ENCODE data around the gene NIP7. TPM values are rescaled to one million over a fixed set of nuclear protein-coding genes. Genes with fewer than 3 reads are reported as not detected.

The NIP7 gene
- total and polyA plus RNA-seq, 9 of the 15 experiments (the other 6 are each of a cell fraction or from before 2014, with no cell fraction given), result 28.9 to 85.5 (median 72.5) TPM

- no peak for TF ChIP-seq ZNF589 (CRISPR knock-in tag; IDR thresholded peaks at IDR 0.05; ENCODE audit: low read depth)
- no peak for TF ChIP-seq FOXK2 (conservative IDR thresholded peaks at IDR 0.05 in 1 of 2, IDR thresholded peaks at IDR 0.05 in 1 of 2; ENCODE audit: low read depth in 2 of 2)
- no peak for TF ChIP-seq ZNF239 (CRISPR knock-in tag; IDR thresholded peaks at IDR 0.05)
- no peak for TF ChIP-seq MCM5 (IDR thresholded peaks at IDR 0.05; ENCODE audit: low read depth)
- TF ChIP-seq SUPT5H (IDR thresholded peaks at IDR 0.05), result peak; percentile 94
- no peak for TF ChIP-seq GTF2F1 (IDR thresholded peaks at IDR 0.05; ENCODE audit: low read depth, low read length)
- TF ChIP-seq RBBP5 (IDR thresholded peaks at IDR 0.05; ENCODE audit: borderline replicate concordance, insufficient read depth, low read length, poor library complexity, severe bottlenecking), result peak; percentile 94
- TF ChIP-seq SMC3 (conservative IDR thresholded peaks at IDR 0.05; ENCODE audit: insufficient read depth, low read depth, low read length), result no peak
- no peak for TF ChIP-seq ARHGAP35 (IDR thresholded peaks at IDR 0.05; ENCODE audit: partially characterized antibody)
- TF ChIP-seq POLR2G (IDR thresholded peaks at IDR 0.05; ENCODE audit: low read depth, low read length), result peak; percentile 94
- TF ChIP-seq GABPB1 (CRISPR knock-in tag; IDR thresholded peaks at IDR 0.05), result peak; percentile 89
- TF ChIP-seq CEBPB (tag; IDR thresholded peaks at IDR 0.05), result no peak
- no peak for TF ChIP-seq ZBTB5 (IDR thresholded peaks at IDR 0.05)
- no peak for TF ChIP-seq ZNF778 (CRISPR knock-in tag; IDR thresholded peaks at IDR 0.05)
- no peak for TF ChIP-seq SRSF7 (optimal IDR thresholded peaks at IDR 0.05; ENCODE audit: low read depth, low read length)
- TF ChIP-seq ELK3 (CRISPR knock-in tag; IDR thresholded peaks at IDR 0.05), result no peak
- TF ChIP-seq MYBL2 (IDR thresholded peaks at IDR 0.05; ENCODE audit: low read depth), result no peak
- no peak for TF ChIP-seq MYBL2 (CRISPR knock-in tag; IDR thresholded peaks at IDR 0.05; ENCODE audit: borderline replicate concordance)
- TF ChIP-seq CREB1 (IDR thresholded peaks at IDR 0.05), result no peak; the same call in 1 of the 2 replicates
- TF ChIP-seq CREB1 (CRISPR knock-in tag; IDR thresholded peaks at IDR 0.05), result peak; percentile 51; the same call in 1 of the 2 replicates
- TF ChIP-seq SMAD1 (IDR thresholded peaks at IDR 0.05; ENCODE audit: low read depth, low read length, partially characterized antibody), result no peak
- TF ChIP-seq ZNF79 (CRISPR knock-in tag; IDR thresholded peaks at IDR 0.05; ENCODE audit: low read depth), result no peak
- no peak for TF ChIP-seq ZKSCAN8 (CRISPR knock-in tag; IDR thresholded peaks at IDR 0.05)
- no peak for TF ChIP-seq ZNF507 (tag; conservative IDR thresholded peaks at IDR 0.05)
- TF ChIP-seq ADNP (tag; IDR thresholded peaks at IDR 0.05), result no peak
- TF ChIP-seq RBM17 (IDR thresholded peaks at IDR 0.05; ENCODE audit: borderline replicate concordance, low read depth, low read length), result no peak
Observed at GRCh38 chr16:69330286-69331109, 9.1 kb upstream of the NIP7 start, which contains the start of gene PDF (continued).

Measured in K562 (cell line).